B cell (primary cell): ENCODE data around the gene MND1. TPM values are rescaled to one million over a fixed set of nuclear protein-coding genes. Genes with fewer than 3 reads are reported as not detected.

Experiments
- ATAC-seq: fragments of 200-7000 bp; cut with Tn5 transposase; one replicate; pipeline ENCODE4 v1.10.0; 2021; ENCODE audit warnings: low read depth, mild to moderate bottlenecking, moderate number of reproducible peaks, moderate library complexity
- CTCF ChIA-PET: fragments of 350-600 bp; sonication (Branson Sonifier 250); formaldehyde crosslinking; loops from one replicate; lab custom pipeline; 2021; ENCODE audit warnings: antibody characterized with exemption, inconsistent platforms; lab: Charles Lee
- POLR2A ChIA-PET: fragments of 350-600 bp; sonication (Branson Sonifier 250); formaldehyde crosslinking; loops from one replicate; lab custom pipeline; 2021; ENCODE audit warnings: antibody characterized with exemption; lab: Charles Lee
- DNase-seq: peaks from one replicate; pipeline ENCODE4 v3.0.0; 2013
- H2AFZ ChIP-seq: 2 replicates; pipeline ENCODE4 v1.6.1; 2012; ENCODE audit warnings: mild to moderate bottlenecking, low read depth, low read length; ENCODE audit not compliant: insufficient read depth, poor library complexity, severe bottlenecking
- H3K27ac ChIP-seq, 2 donors: 1 replicate in 1 of 2; 2 replicates in 1 of 2; pipeline ENCODE4 v1.5.1; 2012 to 2013; ENCODE audit warnings: low read length in 2 of 2, mild to moderate bottlenecking in 2 of 2, moderate library complexity in 1 of 2
- H3K27me3 ChIP-seq, 4 experiments: fragments of 200-600 bp in 1 of 4; sonication (generic) in 1 of 4; replicated peaks in 1 of 4; 1 replicate in 2 of 4; 2 replicates in 2 of 4; pipeline versions ENCODE4 v1.6.1 to v1.7.0; 2013 to 2016; ENCODE audit warnings: low read length in 3 of 4, mild to moderate bottlenecking in 2 of 4, mixed read lengths in 1 of 4, moderate library complexity in 1 of 4; ENCODE audit not compliant: insufficient read depth in 4 of 4, control insufficient read depth in 3 of 4; ENCODE audit errors: control extremely low read depth in 1 of 4
- H3K36me3 ChIP-seq, 2 experiments: replicated peaks in 1 of 2; 1 replicate in 1 of 2; 2 replicates in 1 of 2; pipeline versions ENCODE4 v1.6.1 to v1.7.1; 2013; ENCODE audit warnings: low read length in 1 of 2; ENCODE audit not compliant: insufficient read depth in 2 of 2, control insufficient read depth in 1 of 2; ENCODE audit errors: control extremely low read depth in 1 of 2, extremely low read depth in 1 of 2
- H3K4me1 ChIP-seq, 2 donors: fragments of 200-600 bp in 1 of 2; sonication (generic) in 1 of 2; 1 replicate in 1 of 2; 2 replicates in 1 of 2; pipeline versions ENCODE4 v1.5.1 to v1.6.1; 2013 to 2017; ENCODE audit warnings: low read length in 2 of 2; ENCODE audit not compliant: control insufficient read depth in 2 of 2, insufficient read depth in 2 of 2
- H3K4me2 ChIP-seq: replicated peaks from 2 replicates; pipeline ENCODE3; 2012; ENCODE audit warnings: mild to moderate bottlenecking, low read depth, low read length; ENCODE audit not compliant: poor library complexity, severe bottlenecking
- H3K4me3 ChIP-seq, 5 experiments: fragments of 200-600 bp in 1 of 5; sonication (generic) in 1 of 5; 1 replicate in 3 of 5; 2 replicates in 2 of 5; pipeline versions ENCODE4 v1.5.1 to v1.7.0; 2011 to 2016; ENCODE audit warnings: low read length in 4 of 5, mild to moderate bottlenecking in 4 of 5, low read depth in 2 of 5, control low read depth in 1 of 5, moderate library complexity in 1 of 5; ENCODE audit not compliant: insufficient read depth in 1 of 5; ENCODE audit errors: control extremely low read depth in 1 of 5, extremely low read depth in 1 of 5
- H3K79me2 ChIP-seq: fragments of 200-600 bp; sonication (generic); one replicate; pipeline ENCODE4 v1.6.0; 2016; ENCODE audit warnings: low read length; ENCODE audit not compliant: control insufficient read depth, insufficient read depth
- H3K9ac ChIP-seq: fragments of 200-600 bp; sonication (generic); 2 replicates; pipeline ENCODE4 v1.6.1; 2017; ENCODE audit warnings: mild to moderate bottlenecking, low read length, moderate library complexity
- H3K9me3 ChIP-seq, 3 donors: one replicate each; pipeline versions ENCODE4 v1.6.1 to v1.7.1; 2013; ENCODE audit warnings: low read length in 2 of 3; ENCODE audit not compliant: control insufficient read depth in 2 of 3, insufficient read depth in 1 of 3; ENCODE audit errors: control extremely low read depth in 1 of 3
- H4K20me1 ChIP-seq: 2 replicates; pipeline ENCODE4 v1.6.0; 2012; ENCODE audit warnings: mild to moderate bottlenecking, low read length; ENCODE audit not compliant: insufficient read depth, control insufficient read depth, poor library complexity, severe bottlenecking
- H3K27ac Mint-ChIP-seq: one replicate; pipeline ENCODE4 v1.8.0; 2021; ENCODE audit warnings: mixed read lengths
- H3K27me3 Mint-ChIP-seq: one replicate; pipeline ENCODE4 v1.8.0; 2021; ENCODE audit warnings: mixed read lengths
- H3K4me1 Mint-ChIP-seq: one replicate; pipeline ENCODE4 v1.8.0; 2021; ENCODE audit warnings: mixed read lengths
- H3K4me3 Mint-ChIP-seq: one replicate; pipeline ENCODE4 v1.8.0; 2021; ENCODE audit warnings: mixed read lengths
- H3K9me3 Mint-ChIP-seq: one replicate; pipeline ENCODE4 v1.8.0; 2022; ENCODE audit warnings: mixed read lengths; ENCODE audit not compliant: insufficient read depth
- EZH2 ChIP-seq: IDR thresholded peaks from 2 replicates; pipeline ENCODE4 v1.6.1; 2012; ENCODE audit warnings: borderline replicate concordance, low read depth, mild to moderate bottlenecking, moderate library complexity, low read length; ENCODE audit not compliant: insufficient read depth, poor library complexity, severe bottlenecking
- WGBS: methylation state at CpG from one replicate; pipeline ENCODE4 v1.1.5; 2013; ENCODE audit warnings: missing lambda C conversion rate; ENCODE audit not compliant: insufficient coverage; 5-methylcytosine and 5-hydroxymethylcytosine counted together
- intact Hi-C: fragments of 100-400 bp; cut with micrococcal nuclease; formaldehyde crosslinking; loops from one replicate; pipeline ENCODE4 v1.10.0; 2022
- polyA plus RNA-seq: library from polyadenylated mRNA; depleted of rRNA; stranded (reverse); fragments of >200 nt; gene quantifications from 2 replicates; pipeline ENCODE4 v1.2.3, GENCODE V29; 2012
- total RNA-seq, 2 donors: library from RNA; stranded (reverse); fragments of 120-200 nt in 1 of 2; gene quantifications; 1 replicate in 1 of 2; 2 replicates in 1 of 2; pipeline versions ENCODE4 v1.2.3 to v1.2.4, GENCODE V29; 2013 to 2022
- TF ChIP-seq, protein P1 (sequence below): fragments of 200-600 bp; IDR thresholded peaks from one replicate; pipeline ENCODE4 v1.8.0; 2022; ENCODE audit warnings: antibody characterized with exemption, mild to moderate bottlenecking

Gene MND1
- total and polyA plus RNA-seq, 2 donors (not counting 1 experiment from before 2014, with no cell fraction given), result not detected

DNA sequence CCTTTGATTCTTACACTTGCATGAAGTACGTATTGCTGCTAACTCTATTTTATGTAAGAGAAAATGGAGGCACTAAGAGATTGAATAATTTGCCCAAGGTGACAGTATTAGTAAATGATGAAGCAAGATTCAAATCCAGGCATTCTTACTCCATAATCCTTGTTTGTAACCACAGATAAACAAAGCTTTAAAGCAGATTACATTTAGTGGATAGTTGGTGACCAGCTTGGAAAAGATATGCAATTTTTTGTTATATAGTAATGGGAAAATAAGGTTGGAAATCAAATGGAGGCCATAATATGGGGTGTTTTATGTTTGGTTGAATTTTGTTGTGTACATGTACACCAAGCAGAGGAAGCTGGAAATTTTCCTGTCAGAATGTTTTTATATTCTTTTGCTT lies 30.8 kb downstream of the MND1 start:
- no peak overlapping the region for H2AFZ ChIP-seq
- ATAC-seq (no peak), DNase-seq (no peak)
- no peaks in the 10 kb centered on the region for H3K36me3 ChIP-seq
- H3K4me2 ChIP-seq, result no peak overlapping the region
- peaks cover 0 to 7% (median 1%) of the 10 kb centered on the region in 3 donors for H3K9me3 ChIP-seq
- no peak overlapping the region for H3K4me3 ChIP-seq
- intact Hi-C loops, result no loop called here
- no peak overlapping the region for H3K27ac Mint-ChIP-seq
- no peak overlapping the region for H3K27ac ChIP-seq
- no peaks in the 10 kb centered on the region for H3K27me3 Mint-ChIP-seq
- no CpG with 5 or more reads among the region's 1 CpG for WGBS
- H4K20me1 ChIP-seq, result no peaks in the 10 kb centered on the region
- CTCF ChIA-PET, result interaction anchor here (0.7 to 1.2 kb wide), 3 partner anchors 27 to 268 kb away, joined by 3 read pairs; no protein-coding TSS in a partner anchor
- POLR2A ChIA-PET, result no interaction called here
- no peaks in the 10 kb centered on the region for H3K79me2 ChIP-seq
- H3K4me1 ChIP-seq, result peaks cover 7 to 9% of the 10 kb centered on the region in 2 donors
- TF ChIP-seq, protein P1, sequence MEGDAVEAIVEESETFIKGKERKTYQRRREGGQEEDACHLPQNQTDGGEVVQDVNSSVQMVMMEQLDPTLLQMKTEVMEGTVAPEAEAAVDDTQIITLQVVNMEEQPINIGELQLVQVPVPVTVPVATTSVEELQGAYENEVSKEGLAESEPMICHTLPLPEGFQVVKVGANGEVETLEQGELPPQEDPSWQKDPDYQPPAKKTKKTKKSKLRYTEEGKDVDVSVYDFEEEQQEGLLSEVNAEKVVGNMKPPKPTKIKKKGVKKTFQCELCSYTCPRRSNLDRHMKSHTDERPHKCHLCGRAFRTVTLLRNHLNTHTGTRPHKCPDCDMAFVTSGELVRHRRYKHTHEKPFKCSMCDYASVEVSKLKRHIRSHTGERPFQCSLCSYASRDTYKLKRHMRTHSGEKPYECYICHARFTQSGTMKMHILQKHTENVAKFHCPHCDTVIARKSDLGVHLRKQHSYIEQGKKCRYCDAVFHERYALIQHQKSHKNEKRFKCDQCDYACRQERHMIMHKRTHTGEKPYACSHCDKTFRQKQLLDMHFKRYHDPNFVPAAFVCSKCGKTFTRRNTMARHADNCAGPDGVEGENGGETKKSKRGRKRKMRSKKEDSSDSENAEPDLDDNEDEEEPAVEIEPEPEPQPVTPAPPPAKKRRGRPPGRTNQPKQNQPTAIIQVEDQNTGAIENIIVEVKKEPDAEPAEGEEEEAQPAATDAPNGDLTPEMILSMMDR, result no peak
- no peak for TF ChIP-seq EZH2
- H3K9me3 Mint-ChIP-seq, result peaks cover 12% of the 10 kb centered on the region
- H3K9ac ChIP-seq, result no peak overlapping the region
- H3K4me3 Mint-ChIP-seq, result no peak overlapping the region
- H3K4me1 Mint-ChIP-seq, result peaks cover 9% of the 10 kb centered on the region
- no peaks in the 10 kb centered on the region for H3K27me3 ChIP-seq

DNA sequence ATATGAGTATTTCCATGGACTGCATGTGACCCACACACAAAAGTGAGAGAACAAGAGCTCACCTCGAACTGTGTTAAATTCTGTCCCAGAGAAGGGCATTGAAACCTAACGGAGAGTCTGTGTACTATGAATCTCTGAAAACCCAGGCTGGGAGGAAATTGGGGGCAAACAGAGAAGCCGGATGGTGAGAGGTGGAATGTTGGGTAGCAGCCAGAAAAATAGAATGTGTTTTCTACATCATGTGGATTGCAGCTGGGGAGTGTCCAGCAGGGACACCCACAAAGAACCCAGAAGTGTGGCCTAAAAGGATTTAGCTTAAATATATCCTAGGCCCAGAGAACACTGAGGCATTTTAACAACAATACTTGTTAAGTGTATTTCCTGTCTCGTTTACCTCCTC lies 38.6 kb downstream of the MND1 start:
- Histone ChIP-seq H3K9ac (no peak overlapping the region), H3K4me2 (no peak overlapping the region), H3K4me3 (no peak overlapping the region), H2AFZ (no peak overlapping the region), H4K20me1 (no peaks in the 10 kb centered on the region), H3K27ac (no peak overlapping the region), H3K27me3 (no peaks in the 10 kb centered on the region), H3K9me3 (no peaks in the 10 kb centered on the region), H3K79me2 (no peaks in the 10 kb centered on the region), H3K4me1 (peaks cover 7 to 9% of the 10 kb centered on the region in 2 donors), H3K36me3 (no peaks in the 10 kb centered on the region)
- CTCF ChIA-PET, result no interaction called here
- Mint-ChIP-seq H3K27me3 (no peaks in the 10 kb centered on the region), H3K27ac (no peak overlapping the region), H3K4me3 (no peak overlapping the region), H3K4me1 (peaks cover 12% of the 10 kb centered on the region), H3K9me3 (no peaks in the 10 kb centered on the region)
- no peak for ATAC-seq
- WGBS, result 100% methylated on average over 3 of the region's 4 CpGs
- no peak for DNase-seq
- intact Hi-C loops, result no loop called here
- POLR2A ChIA-PET, result no interaction called here
- no peak for TF ChIP-seq EZH2
- TF ChIP-seq, protein P1, result no peak
